ENCODE results near the gene SSR1.

DNA sequence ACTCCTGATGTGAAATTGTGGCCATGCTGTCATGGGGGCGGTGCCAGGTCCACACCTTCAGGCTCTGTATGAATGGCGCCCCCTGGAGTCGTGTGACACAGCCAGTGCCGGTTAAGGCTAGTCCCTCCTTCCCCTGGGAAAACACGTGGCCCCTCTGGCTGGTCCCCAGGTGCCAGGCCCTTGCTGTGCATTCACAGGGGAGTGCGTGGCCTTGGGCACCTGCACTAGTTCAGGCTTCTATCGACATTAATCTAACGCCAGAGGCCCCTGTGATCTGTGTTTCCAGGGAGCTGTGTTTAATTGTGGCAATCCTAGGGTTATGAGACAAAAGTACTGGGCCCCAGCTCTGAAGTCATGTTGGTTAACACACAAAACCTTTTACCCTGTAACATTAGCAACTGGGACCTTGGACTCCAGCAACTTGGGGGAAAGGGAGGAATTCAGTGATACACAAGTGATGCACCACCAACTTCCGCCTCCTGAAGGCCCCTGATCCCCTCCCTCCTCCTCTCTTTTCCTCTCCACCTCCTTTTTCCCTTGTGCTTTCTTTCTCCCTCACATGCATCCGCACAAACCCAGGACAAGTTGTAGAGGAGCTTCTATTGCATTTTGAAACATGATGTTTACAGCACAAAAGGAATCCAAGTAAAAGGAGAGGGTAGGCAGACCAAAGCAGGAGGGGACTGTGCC, 74.0 kb downstream of the SSR1 start:
- TF ChIP-seq, protein P1, sequence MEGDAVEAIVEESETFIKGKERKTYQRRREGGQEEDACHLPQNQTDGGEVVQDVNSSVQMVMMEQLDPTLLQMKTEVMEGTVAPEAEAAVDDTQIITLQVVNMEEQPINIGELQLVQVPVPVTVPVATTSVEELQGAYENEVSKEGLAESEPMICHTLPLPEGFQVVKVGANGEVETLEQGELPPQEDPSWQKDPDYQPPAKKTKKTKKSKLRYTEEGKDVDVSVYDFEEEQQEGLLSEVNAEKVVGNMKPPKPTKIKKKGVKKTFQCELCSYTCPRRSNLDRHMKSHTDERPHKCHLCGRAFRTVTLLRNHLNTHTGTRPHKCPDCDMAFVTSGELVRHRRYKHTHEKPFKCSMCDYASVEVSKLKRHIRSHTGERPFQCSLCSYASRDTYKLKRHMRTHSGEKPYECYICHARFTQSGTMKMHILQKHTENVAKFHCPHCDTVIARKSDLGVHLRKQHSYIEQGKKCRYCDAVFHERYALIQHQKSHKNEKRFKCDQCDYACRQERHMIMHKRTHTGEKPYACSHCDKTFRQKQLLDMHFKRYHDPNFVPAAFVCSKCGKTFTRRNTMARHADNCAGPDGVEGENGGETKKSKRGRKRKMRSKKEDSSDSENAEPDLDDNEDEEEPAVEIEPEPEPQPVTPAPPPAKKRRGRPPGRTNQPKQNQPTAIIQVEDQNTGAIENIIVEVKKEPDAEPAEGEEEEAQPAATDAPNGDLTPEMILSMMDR (IDR thresholded peaks at IDR 0.05; ENCODE audit: low read depth, low read length, missing input control): peak; percentile 81
- TF ChIP-seq SP1 (IDR thresholded peaks at IDR 0.05) (peak; percentile 88), YY1 (IDR thresholded peaks at IDR 0.05) (peak; percentile 70), GABPA (IDR thresholded peaks at IDR 0.05 in 1 of 2, conservative IDR thresholded peaks at IDR 0.05 in 1 of 2) (no peak), RAD21 (IDR thresholded peaks at IDR 0.05) (peak; percentile 85 to 89), JUND (IDR thresholded peaks at IDR 0.05) (no peak)
- TF ChIP-seq, protein P2, sequence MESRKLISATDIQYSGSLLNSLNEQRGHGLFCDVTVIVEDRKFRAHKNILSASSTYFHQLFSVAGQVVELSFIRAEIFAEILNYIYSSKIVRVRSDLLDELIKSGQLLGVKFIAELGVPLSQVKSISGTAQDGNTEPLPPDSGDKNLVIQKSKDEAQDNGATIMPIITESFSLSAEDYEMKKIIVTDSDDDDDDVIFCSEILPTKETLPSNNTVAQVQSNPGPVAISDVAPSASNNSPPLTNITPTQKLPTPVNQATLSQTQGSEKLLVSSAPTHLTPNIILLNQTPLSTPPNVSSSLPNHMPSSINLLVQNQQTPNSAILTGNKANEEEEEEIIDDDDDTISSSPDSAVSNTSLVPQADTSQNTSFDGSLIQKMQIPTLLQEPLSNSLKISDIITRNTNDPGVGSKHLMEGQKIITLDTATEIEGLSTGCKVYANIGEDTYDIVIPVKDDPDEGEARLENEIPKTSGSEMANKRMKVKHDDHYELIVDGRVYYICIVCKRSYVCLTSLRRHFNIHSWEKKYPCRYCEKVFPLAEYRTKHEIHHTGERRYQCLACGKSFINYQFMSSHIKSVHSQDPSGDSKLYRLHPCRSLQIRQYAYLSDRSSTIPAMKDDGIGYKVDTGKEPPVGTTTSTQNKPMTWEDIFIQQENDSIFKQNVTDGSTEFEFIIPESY (IDR thresholded peaks at IDR 0.05): no peak

Measured in liver (tissue), 3 donors.